ENCODE results near the gene RUFY1. TPM values are rescaled to one million over a fixed set of nuclear protein-coding genes. Genes with fewer than 3 reads are reported as not detected.

Gene RUFY1
- total and polyA plus RNA-seq, 9 of the 15 experiments (the other 6 are each of a cell fraction or from before 2014, with no cell fraction given), result 5.0 to 41.7 (median 29.6) TPM

DNA sequence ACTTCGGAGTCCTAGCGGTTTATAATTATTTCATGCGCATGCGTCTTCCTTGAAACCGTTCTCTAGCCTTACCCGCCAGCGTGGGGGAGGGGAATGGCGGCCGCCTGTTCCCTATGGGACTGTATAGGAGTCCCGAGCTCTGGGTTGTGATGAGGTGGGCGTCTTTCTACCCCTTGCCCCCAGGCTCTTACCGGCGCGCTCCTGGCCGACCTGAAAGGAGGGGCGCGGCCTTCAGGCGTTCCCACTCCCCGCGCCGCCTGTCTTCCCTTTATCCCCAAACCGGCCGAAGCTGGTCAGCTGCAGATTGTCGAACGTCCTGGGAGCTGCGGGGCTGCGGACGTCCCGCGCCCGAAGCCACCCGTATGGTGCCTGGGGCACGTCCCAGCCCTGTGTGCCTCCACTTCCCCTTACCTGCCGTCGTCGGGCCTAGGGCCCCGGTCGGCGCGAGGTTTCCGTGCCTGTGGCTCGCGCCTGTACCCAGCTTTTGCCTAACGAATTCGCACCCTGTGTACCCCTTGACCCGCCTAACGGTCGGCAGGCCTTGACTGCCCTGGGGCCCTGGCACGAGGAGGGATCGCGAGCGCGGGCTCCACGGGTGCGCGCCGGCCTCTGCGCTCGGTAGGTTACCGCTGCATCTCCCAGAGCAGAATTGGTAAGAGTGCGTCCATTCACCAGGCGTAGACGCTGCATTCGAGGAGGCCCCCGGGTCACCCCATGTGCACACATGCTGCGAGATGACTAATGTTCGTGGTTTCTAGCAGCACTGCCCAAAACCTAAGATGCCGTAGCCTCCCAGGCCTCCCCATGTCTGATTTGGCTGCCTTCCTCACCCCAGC, 73.8 kb downstream of the RUFY1 start (continued):
- peak; percentile 76; the same call in 1 of the 2 replicates for TF ChIP-seq PATZ1 (CRISPR knock-in tag; IDR thresholded peaks at IDR 0.05; ENCODE audit: borderline replicate concordance)
- TF ChIP-seq SP2 (IDR thresholded peaks at IDR 0.05; ENCODE audit: extremely low read depth, low read depth, low read length, poor library complexity, severe bottlenecking), result no peak
- no peak for TF ChIP-seq ZKSCAN1 (IDR thresholded peaks at IDR 0.05; ENCODE audit: low read depth, low read length)
- TF ChIP-seq MGA (IDR thresholded peaks at IDR 0.05), result peak; percentile 94
- TF ChIP-seq ZBTB49 (CRISPR knock-in tag; IDR thresholded peaks at IDR 0.05; ENCODE audit: borderline replicate concordance), result no peak
- 0 out of 2 replicates have a peak, but pooled peaks have one; percentile 10 for TF ChIP-seq ATF7 (IDR thresholded peaks at IDR 0.05)
- no peak; the same call in 1 of the 2 replicates for TF ChIP-seq MTA3 (IDR thresholded peaks at IDR 0.05; ENCODE audit: borderline replicate concordance)
- TF ChIP-seq KLF16 (IDR thresholded peaks at IDR 0.05), result peak; percentile 70
- TF ChIP-seq U2AF1 (optimal IDR thresholded peaks at IDR 0.05; ENCODE audit: low read depth, low read length), result no peak
- TF ChIP-seq FOXJ3 (CRISPR knock-in tag; IDR thresholded peaks at IDR 0.05), result no peak
